ENCODE data around the gene PTPRN2. TPM values are rescaled to one million over a fixed set of nuclear protein-coding genes. Genes with fewer than 3 reads are reported as not detected.

Gene PTPRN2
- total and polyA plus RNA-seq, 9 of the 15 experiments (the other 6 are each of a cell fraction or from before 2014, with no cell fraction given): not detected

DNA sequence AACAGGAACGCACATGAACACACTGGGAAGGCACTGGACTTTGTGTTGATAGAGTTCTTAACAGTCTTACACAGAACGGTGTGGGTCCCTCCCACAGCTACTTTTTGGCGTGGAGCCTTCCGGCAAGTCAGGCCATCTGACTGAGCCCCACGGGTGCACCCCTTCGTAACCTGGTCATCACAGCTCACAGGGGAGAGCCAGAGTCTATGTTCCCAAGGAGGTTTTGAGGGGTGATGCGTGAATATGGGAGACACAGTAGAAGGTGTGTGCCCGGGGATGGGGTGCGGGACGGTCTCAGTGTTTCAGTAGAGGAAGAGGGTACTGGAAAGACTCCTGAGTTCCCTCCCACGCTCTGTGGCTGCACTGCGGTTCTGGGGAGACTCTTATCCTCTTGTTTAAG is 959.2 kb downstream of the PTPRN2 start:
- no peaks in the 10 kb centered on the region for H3K36me3 ChIP-seq (ENCODE audit: control insufficient read depth, insufficient read depth, low read length)
- in situ Hi-C loops (cut with MboI) (no loop called here), intact Hi-C loops (cut with micrococcal nuclease) (no loop called here)
- no peak for ATAC-seq
- no TSS peak for BruUV-seq (replicated peaks)
- H3K9ac ChIP-seq (ENCODE audit: insufficient read depth in 1 of 2, low read depth in 2 of 2, low read length in 2 of 2): no peak overlapping the region
- no peaks in the 10 kb centered on the region for H3K4me1 ChIP-seq (replicated peaks in 1 of 2; ENCODE audit: control insufficient read depth in 2 of 2, insufficient read depth in 2 of 2, low read length in 2 of 2)
- POLR2A ChIA-PET: interaction anchor here (0.6 to 1.4 kb wide), 2 partner anchors 15 to 207 kb away, joined by 3 to 4 read pairs; no protein-coding TSS in a partner anchor
- CTCF ChIA-PET (ENCODE audit: low intra/inter-chr PET ratio): no interaction called here
- H3K9me3 ChIP-seq (replicated peaks; ENCODE audit: control insufficient read depth, insufficient read depth, low read depth, low read length): no peaks in the 10 kb centered on the region
- no peak overlapping the region for H3K4me2 ChIP-seq (ENCODE audit: insufficient read depth, low read length)
- H2AFZ ChIP-seq (ENCODE audit: low read depth, low read length): no peak overlapping the region
- no peaks in the 10 kb centered on the region for H4K20me1 ChIP-seq (replicated peaks; ENCODE audit: control insufficient read depth, insufficient read depth, low read length)
- H3K27ac ChIP-seq (ENCODE audit: extremely low read depth, low read depth, low read length): no peak overlapping the region
- FAIRE-seq: no peak
- H3K79me2 ChIP-seq (ENCODE audit: control insufficient read depth, insufficient read depth, low read length): no peaks in the 10 kb centered on the region
- H3K9me1 ChIP-seq (ENCODE audit: control insufficient read depth, insufficient read depth, low read length): no peaks in the 10 kb centered on the region
- H3K4me3 ChIP-seq: no peak overlapping the region
- no peak for DNase-seq (ENCODE audit: extremely low read depth in 1 of 4, low spot score in 3 of 4)
- 2% methylated on average over 12 of the region's 12 CpGs for WGBS (ENCODE audit: insufficient coverage, low coverage, missing lambda C conversion rate)
- peaks cover 52 to 56% of the 10 kb centered on the region in 2 experiments for H3K27me3 ChIP-seq (ENCODE audit: control insufficient read depth in 2 of 2, insufficient read depth in 2 of 2, low read length in 2 of 2)
- TF ChIP-seq SMARCC2 (IDR thresholded peaks at IDR 0.05; ENCODE audit: low read depth) (no peak), TBP (optimal IDR thresholded peaks at IDR 0.05; ENCODE audit: low read depth, low read length) (no peak)
- TF ChIP-seq, protein P1, sequence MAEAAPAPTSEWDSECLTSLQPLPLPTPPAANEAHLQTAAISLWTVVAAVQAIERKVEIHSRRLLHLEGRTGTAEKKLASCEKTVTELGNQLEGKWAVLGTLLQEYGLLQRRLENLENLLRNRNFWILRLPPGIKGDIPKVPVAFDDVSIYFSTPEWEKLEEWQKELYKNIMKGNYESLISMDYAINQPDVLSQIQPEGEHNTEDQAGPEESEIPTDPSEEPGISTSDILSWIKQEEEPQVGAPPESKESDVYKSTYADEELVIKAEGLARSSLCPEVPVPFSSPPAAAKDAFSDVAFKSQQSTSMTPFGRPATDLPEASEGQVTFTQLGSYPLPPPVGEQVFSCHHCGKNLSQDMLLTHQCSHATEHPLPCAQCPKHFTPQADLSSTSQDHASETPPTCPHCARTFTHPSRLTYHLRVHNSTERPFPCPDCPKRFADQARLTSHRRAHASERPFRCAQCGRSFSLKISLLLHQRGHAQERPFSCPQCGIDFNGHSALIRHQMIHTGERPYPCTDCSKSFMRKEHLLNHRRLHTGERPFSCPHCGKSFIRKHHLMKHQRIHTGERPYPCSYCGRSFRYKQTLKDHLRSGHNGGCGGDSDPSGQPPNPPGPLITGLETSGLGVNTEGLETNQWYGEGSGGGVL (CRISPR knock-in tag; IDR thresholded peaks at IDR 0.05): no peak
- TF ChIP-seq, protein P2, sequence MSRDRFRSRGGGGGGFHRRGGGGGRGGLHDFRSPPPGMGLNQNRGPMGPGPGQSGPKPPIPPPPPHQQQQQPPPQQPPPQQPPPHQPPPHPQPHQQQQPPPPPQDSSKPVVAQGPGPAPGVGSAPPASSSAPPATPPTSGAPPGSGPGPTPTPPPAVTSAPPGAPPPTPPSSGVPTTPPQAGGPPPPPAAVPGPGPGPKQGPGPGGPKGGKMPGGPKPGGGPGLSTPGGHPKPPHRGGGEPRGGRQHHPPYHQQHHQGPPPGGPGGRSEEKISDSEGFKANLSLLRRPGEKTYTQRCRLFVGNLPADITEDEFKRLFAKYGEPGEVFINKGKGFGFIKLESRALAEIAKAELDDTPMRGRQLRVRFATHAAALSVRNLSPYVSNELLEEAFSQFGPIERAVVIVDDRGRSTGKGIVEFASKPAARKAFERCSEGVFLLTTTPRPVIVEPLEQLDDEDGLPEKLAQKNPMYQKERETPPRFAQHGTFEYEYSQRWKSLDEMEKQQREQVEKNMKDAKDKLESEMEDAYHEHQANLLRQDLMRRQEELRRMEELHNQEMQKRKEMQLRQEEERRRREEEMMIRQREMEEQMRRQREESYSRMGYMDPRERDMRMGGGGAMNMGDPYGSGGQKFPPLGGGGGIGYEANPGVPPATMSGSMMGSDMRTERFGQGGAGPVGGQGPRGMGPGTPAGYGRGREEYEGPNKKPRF (IDR thresholded peaks at IDR 0.05; ENCODE audit: low read depth, low read length): no peak
- TF ChIP-seq, protein P3, sequence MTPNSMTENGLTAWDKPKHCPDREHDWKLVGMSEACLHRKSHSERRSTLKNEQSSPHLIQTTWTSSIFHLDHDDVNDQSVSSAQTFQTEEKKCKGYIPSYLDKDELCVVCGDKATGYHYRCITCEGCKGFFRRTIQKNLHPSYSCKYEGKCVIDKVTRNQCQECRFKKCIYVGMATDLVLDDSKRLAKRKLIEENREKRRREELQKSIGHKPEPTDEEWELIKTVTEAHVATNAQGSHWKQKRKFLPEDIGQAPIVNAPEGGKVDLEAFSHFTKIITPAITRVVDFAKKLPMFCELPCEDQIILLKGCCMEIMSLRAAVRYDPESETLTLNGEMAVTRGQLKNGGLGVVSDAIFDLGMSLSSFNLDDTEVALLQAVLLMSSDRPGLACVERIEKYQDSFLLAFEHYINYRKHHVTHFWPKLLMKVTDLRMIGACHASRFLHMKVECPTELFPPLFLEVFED (CRISPR knock-in tag; conservative IDR thresholded peaks at IDR 0.05): no peak
- TF ChIP-seq, protein P4, sequence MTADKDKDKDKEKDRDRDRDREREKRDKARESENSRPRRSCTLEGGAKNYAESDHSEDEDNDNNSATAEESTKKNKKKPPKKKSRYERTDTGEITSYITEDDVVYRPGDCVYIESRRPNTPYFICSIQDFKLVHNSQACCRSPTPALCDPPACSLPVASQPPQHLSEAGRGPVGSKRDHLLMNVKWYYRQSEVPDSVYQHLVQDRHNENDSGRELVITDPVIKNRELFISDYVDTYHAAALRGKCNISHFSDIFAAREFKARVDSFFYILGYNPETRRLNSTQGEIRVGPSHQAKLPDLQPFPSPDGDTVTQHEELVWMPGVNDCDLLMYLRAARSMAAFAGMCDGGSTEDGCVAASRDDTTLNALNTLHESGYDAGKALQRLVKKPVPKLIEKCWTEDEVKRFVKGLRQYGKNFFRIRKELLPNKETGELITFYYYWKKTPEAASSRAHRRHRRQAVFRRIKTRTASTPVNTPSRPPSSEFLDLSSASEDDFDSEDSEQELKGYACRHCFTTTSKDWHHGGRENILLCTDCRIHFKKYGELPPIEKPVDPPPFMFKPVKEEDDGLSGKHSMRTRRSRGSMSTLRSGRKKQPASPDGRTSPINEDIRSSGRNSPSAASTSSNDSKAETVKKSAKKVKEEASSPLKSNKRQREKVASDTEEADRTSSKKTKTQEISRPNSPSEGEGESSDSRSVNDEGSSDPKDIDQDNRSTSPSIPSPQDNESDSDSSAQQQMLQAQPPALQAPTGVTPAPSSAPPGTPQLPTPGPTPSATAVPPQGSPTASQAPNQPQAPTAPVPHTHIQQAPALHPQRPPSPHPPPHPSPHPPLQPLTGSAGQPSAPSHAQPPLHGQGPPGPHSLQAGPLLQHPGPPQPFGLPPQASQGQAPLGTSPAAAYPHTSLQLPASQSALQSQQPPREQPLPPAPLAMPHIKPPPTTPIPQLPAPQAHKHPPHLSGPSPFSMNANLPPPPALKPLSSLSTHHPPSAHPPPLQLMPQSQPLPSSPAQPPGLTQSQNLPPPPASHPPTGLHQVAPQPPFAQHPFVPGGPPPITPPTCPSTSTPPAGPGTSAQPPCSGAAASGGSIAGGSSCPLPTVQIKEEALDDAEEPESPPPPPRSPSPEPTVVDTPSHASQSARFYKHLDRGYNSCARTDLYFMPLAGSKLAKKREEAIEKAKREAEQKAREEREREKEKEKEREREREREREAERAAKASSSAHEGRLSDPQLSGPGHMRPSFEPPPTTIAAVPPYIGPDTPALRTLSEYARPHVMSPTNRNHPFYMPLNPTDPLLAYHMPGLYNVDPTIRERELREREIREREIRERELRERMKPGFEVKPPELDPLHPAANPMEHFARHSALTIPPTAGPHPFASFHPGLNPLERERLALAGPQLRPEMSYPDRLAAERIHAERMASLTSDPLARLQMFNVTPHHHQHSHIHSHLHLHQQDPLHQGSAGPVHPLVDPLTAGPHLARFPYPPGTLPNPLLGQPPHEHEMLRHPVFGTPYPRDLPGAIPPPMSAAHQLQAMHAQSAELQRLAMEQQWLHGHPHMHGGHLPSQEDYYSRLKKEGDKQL (CRISPR knock-in tag; IDR thresholded peaks at IDR 0.05; ENCODE audit: borderline replicate concordance): no peak
- TF ChIP-seq, protein P5, sequence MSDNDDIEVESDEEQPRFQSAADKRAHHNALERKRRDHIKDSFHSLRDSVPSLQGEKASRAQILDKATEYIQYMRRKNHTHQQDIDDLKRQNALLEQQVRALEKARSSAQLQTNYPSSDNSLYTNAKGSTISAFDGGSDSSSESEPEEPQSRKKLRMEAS (CRISPR knock-in tag; IDR thresholded peaks at IDR 0.05): no peak
- TF ChIP-seq, protein P6, sequence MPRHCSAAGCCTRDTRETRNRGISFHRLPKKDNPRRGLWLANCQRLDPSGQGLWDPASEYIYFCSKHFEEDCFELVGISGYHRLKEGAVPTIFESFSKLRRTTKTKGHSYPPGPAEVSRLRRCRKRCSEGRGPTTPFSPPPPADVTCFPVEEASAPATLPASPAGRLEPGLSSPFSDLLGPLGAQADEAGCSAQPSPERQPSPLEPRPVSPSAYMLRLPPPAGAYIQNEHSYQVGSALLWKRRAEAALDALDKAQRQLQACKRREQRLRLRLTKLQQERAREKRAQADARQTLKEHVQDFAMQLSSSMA (CRISPR knock-in tag; IDR thresholded peaks at IDR 0.05): no peak
